GM21526 (cell line): ENCODE data around the gene AGAP1.

ENCODE experiments used
- ATAC-seq: cut with Tn5 transposase; IDR thresholded peaks from one replicate; pipeline ENCODE4 v1.9.1; 2021; ENCODE audit warnings: moderate library complexity; ENCODE audit not compliant: unreplicated experiment, low FRiP score

The AGAP1 gene

GRCh38 chr2:235876099-235876679, 382.3 kb downstream of the AGAP1 start:
- no peak for ATAC-seq

GRCh38 chr2:235877275-235877802, 383.5 kb downstream of the AGAP1 start:
- ATAC-seq: no peak

GRCh38 chr2:235879116-235879515, 385.3 kb downstream of the AGAP1 start:
- no peak for ATAC-seq

- no peak for ATAC-seq
Measured at GRCh38 chr2:235883675-235884074, 389.8 kb downstream of the AGAP1 start.

GRCh38 chr2:235889302-235889630, 395.4 kb downstream of the AGAP1 start:
- ATAC-seq: no peak

- no peak for ATAC-seq
Measured at GRCh38 chr2:235893129-235893698, 399.4 kb downstream of the AGAP1 start.

GRCh38 chr2:235894839-235895238, 401.0 kb downstream of the AGAP1 start:
- ATAC-seq: no peak

GRCh38 chr2:235896061-235896460, 402.2 kb downstream of the AGAP1 start:
- ATAC-seq: no peak

GRCh38 chr2:235897992-235898391, 404.1 kb downstream of the AGAP1 start:
- no peak for ATAC-seq

GRCh38 chr2:235898766-235899165, 404.9 kb downstream of the AGAP1 start:
- no peak for ATAC-seq

- ATAC-seq: no peak
Measured at GRCh38 chr2:235900631-235901030, 406.8 kb downstream of the AGAP1 start.

GRCh38 chr2:235901243-235901642, 407.4 kb downstream of the AGAP1 start:
- no peak for ATAC-seq

GRCh38 chr2:235903782-235904584, 410.1 kb downstream of the AGAP1 start:
- ATAC-seq: no peak

GRCh38 chr2:235904585-235904931, 410.7 kb downstream of the AGAP1 start:
- ATAC-seq: no peak

GRCh38 chr2:235908826-235909225, 415.0 kb downstream of the AGAP1 start:
- ATAC-seq: peak; percentile 99

- no peak for ATAC-seq
Measured at GRCh38 chr2:235909358-235909757, 415.5 kb downstream of the AGAP1 start.

GRCh38 chr2:235910067-235910466, 416.2 kb downstream of the AGAP1 start:
- ATAC-seq: no peak

- no peak for ATAC-seq
Measured at GRCh38 chr2:235911125-235911524, 417.3 kb downstream of the AGAP1 start.

- ATAC-seq: no peak
Measured at GRCh38 chr2:235911633-235912233, 417.9 kb downstream of the AGAP1 start.

- ATAC-seq: no peak
Measured at GRCh38 chr2:235914756-235915155, 420.9 kb downstream of the AGAP1 start.

GRCh38 chr2:235917506-235917905, 423.7 kb downstream of the AGAP1 start:
- no peak for ATAC-seq
